ENCODE data around the gene HS6ST2.

The HS6ST2 gene

GRCh38 chrX:132651421-132652086, 306.9 kb downstream of the HS6ST2 start:
- Histone ChIP-seq H3K27ac (ENCODE audit: low read depth, low read length, severe bottlenecking) (peak overlapping the region; percentile 16), H3K9me3 (ENCODE audit: control insufficient read depth, low read length) (no peaks in the 10 kb centered on the region), H3K4me3 (ENCODE audit: extremely low read depth, insufficient read depth, low read length, poor library complexity, severe bottlenecking) (no peak overlapping the region), H3K4me1 (ENCODE audit: control insufficient read depth, insufficient read depth, low read length, poor library complexity, severe bottlenecking) (no peaks in the 10 kb centered on the region), H3K36me3 (ENCODE audit: control insufficient read depth, insufficient read depth, low read length) (no peaks in the 10 kb centered on the region)
- no CpG with 5 or more reads among the region's 2 CpGs for WGBS, 2 experiments (ENCODE audit: insufficient coverage in 2 of 2)

GRCh38 chrX:132648895-132649294, 309.5 kb downstream of the HS6ST2 start:
- WGBS, 2 experiments (ENCODE audit: insufficient coverage in 2 of 2): no CpG with 5 or more reads among the region's 3 CpGs
- H3K4me1 ChIP-seq (ENCODE audit: control insufficient read depth, insufficient read depth, low read length, poor library complexity, severe bottlenecking): no peaks in the 10 kb centered on the region
- H3K36me3 ChIP-seq (ENCODE audit: control insufficient read depth, insufficient read depth, low read length): no peaks in the 10 kb centered on the region
- no peaks in the 10 kb centered on the region for H3K9me3 ChIP-seq (ENCODE audit: control insufficient read depth, low read length)
- no peak overlapping the region for H3K27ac ChIP-seq (ENCODE audit: low read depth, low read length, severe bottlenecking)
- H3K4me3 ChIP-seq (ENCODE audit: extremely low read depth, insufficient read depth, low read length, poor library complexity, severe bottlenecking): no peak overlapping the region

GRCh38 chrX:132639446-132639845, 319.0 kb downstream of the HS6ST2 start:
- Histone ChIP-seq H3K36me3 (ENCODE audit: control insufficient read depth, insufficient read depth, low read length) (no peaks in the 10 kb centered on the region), H3K4me3 (ENCODE audit: extremely low read depth, insufficient read depth, low read length, poor library complexity, severe bottlenecking) (no peak overlapping the region), H3K4me1 (ENCODE audit: control insufficient read depth, insufficient read depth, low read length, poor library complexity, severe bottlenecking) (no peaks in the 10 kb centered on the region), H3K9me3 (ENCODE audit: control insufficient read depth, low read length) (no peaks in the 10 kb centered on the region), H3K27ac (ENCODE audit: low read depth, low read length, severe bottlenecking) (no peak overlapping the region)

GRCh38 chrX:132638313-132638712, 320.1 kb downstream of the HS6ST2 start:
- H3K27ac ChIP-seq (ENCODE audit: low read depth, low read length, severe bottlenecking): no peak overlapping the region
- H3K4me3 ChIP-seq (ENCODE audit: extremely low read depth, insufficient read depth, low read length, poor library complexity, severe bottlenecking): no peak overlapping the region
- H3K9me3 ChIP-seq (ENCODE audit: control insufficient read depth, low read length): no peaks in the 10 kb centered on the region
- WGBS, 2 experiments (ENCODE audit: insufficient coverage in 2 of 2): 100% methylated on average over 1 of the region's 1 CpG
- no peaks in the 10 kb centered on the region for H3K36me3 ChIP-seq (ENCODE audit: control insufficient read depth, insufficient read depth, low read length)
- no peaks in the 10 kb centered on the region for H3K4me1 ChIP-seq (ENCODE audit: control insufficient read depth, insufficient read depth, low read length, poor library complexity, severe bottlenecking)

- Histone ChIP-seq H3K4me3 (ENCODE audit: extremely low read depth, insufficient read depth, low read length, poor library complexity, severe bottlenecking) (no peak overlapping the region), H3K36me3 (ENCODE audit: control insufficient read depth, insufficient read depth, low read length) (no peaks in the 10 kb centered on the region), H3K27ac (ENCODE audit: low read depth, low read length, severe bottlenecking) (no peak overlapping the region), H3K4me1 (ENCODE audit: control insufficient read depth, insufficient read depth, low read length, poor library complexity, severe bottlenecking) (no peaks in the 10 kb centered on the region), H3K9me3 (ENCODE audit: control insufficient read depth, low read length) (no peaks in the 10 kb centered on the region)
- no CpG with 5 or more reads among the region's 3 CpGs for WGBS, 2 experiments (ENCODE audit: insufficient coverage in 2 of 2)
Measured at GRCh38 chrX:132636080-132636479, 322.3 kb downstream of the HS6ST2 start.

GRCh38 chrX:132634521-132634920, 323.9 kb downstream of the HS6ST2 start:
- Histone ChIP-seq H3K36me3 (ENCODE audit: control insufficient read depth, insufficient read depth, low read length) (no peaks in the 10 kb centered on the region), H3K27ac (ENCODE audit: low read depth, low read length, severe bottlenecking) (no peak overlapping the region), H3K9me3 (ENCODE audit: control insufficient read depth, low read length) (no peaks in the 10 kb centered on the region), H3K4me1 (ENCODE audit: control insufficient read depth, insufficient read depth, low read length, poor library complexity, severe bottlenecking) (no peaks in the 10 kb centered on the region), H3K4me3 (ENCODE audit: extremely low read depth, insufficient read depth, low read length, poor library complexity, severe bottlenecking) (no peak overlapping the region)
- no CpG with 5 or more reads among the region's 1 CpG for WGBS, 2 experiments (ENCODE audit: insufficient coverage in 2 of 2)

GRCh38 chrX:132631579-132632232, 326.7 kb downstream of the HS6ST2 start:
- WGBS, 2 experiments (ENCODE audit: insufficient coverage in 2 of 2): 33 to 50% methylated on average over 1 of the region's 3 CpGs

GRCh38 chrX:132624466-132624865, 334.0 kb downstream of the HS6ST2 start:
- Histone ChIP-seq H3K9me3 (ENCODE audit: control insufficient read depth, low read length) (no peaks in the 10 kb centered on the region), H3K4me1 (ENCODE audit: control insufficient read depth, insufficient read depth, low read length, poor library complexity, severe bottlenecking) (peaks cover 2% of the 10 kb centered on the region), H3K36me3 (ENCODE audit: control insufficient read depth, insufficient read depth, low read length) (no peaks in the 10 kb centered on the region), H3K4me3 (ENCODE audit: extremely low read depth, insufficient read depth, low read length, poor library complexity, severe bottlenecking) (no peak overlapping the region), H3K27ac (ENCODE audit: low read depth, low read length, severe bottlenecking) (no peak overlapping the region)
- 100% methylated on average over 2 of the region's 5 CpGs for WGBS, 2 experiments (ENCODE audit: insufficient coverage in 2 of 2)

More at GRCh38 chrX:132631579-132632232, 326.7 kb downstream of the HS6ST2 start:
- Histone ChIP-seq H3K9me3 (ENCODE audit: control insufficient read depth, low read length) (no peaks in the 10 kb centered on the region), H3K36me3 (ENCODE audit: control insufficient read depth, insufficient read depth, low read length) (no peaks in the 10 kb centered on the region), H3K4me3 (ENCODE audit: extremely low read depth, insufficient read depth, low read length, poor library complexity, severe bottlenecking) (no peak overlapping the region), H3K4me1 (ENCODE audit: control insufficient read depth, insufficient read depth, low read length, poor library complexity, severe bottlenecking) (no peaks in the 10 kb centered on the region), H3K27ac (ENCODE audit: low read depth, low read length, severe bottlenecking) (no peak overlapping the region)

GRCh38 chrX:132623942-132624341, 334.5 kb downstream of the HS6ST2 start:
- Histone ChIP-seq H3K4me1 (ENCODE audit: control insufficient read depth, insufficient read depth, low read length, poor library complexity, severe bottlenecking) (peaks cover 2% of the 10 kb centered on the region), H3K36me3 (ENCODE audit: control insufficient read depth, insufficient read depth, low read length) (no peaks in the 10 kb centered on the region), H3K4me3 (ENCODE audit: extremely low read depth, insufficient read depth, low read length, poor library complexity, severe bottlenecking) (no peak overlapping the region), H3K27ac (ENCODE audit: low read depth, low read length, severe bottlenecking) (no peak overlapping the region), H3K9me3 (ENCODE audit: control insufficient read depth, low read length) (no peaks in the 10 kb centered on the region)
- WGBS, 2 experiments (ENCODE audit: insufficient coverage in 2 of 2): no CpG with 5 or more reads among the region's 3 CpGs

GRCh38 chrX:132623300-132623699, 335.1 kb downstream of the HS6ST2 start:
- H3K9me3 ChIP-seq (ENCODE audit: control insufficient read depth, low read length): no peaks in the 10 kb centered on the region
- no peaks in the 10 kb centered on the region for H3K36me3 ChIP-seq (ENCODE audit: control insufficient read depth, insufficient read depth, low read length)
- WGBS, 2 experiments (ENCODE audit: insufficient coverage in 2 of 2): 71% methylated on average over 1 of the region's 2 CpGs; no CpG with 5 or more reads in 1 of the 2 experiments
- peaks cover 2% of the 10 kb centered on the region for H3K4me1 ChIP-seq (ENCODE audit: control insufficient read depth, insufficient read depth, low read length, poor library complexity, severe bottlenecking)
- no peak overlapping the region for H3K4me3 ChIP-seq (ENCODE audit: extremely low read depth, insufficient read depth, low read length, poor library complexity, severe bottlenecking)
- H3K27ac ChIP-seq (ENCODE audit: low read depth, low read length, severe bottlenecking): no peak overlapping the region

GRCh38 chrX:132622130-132622529, 336.3 kb downstream of the HS6ST2 start:
- peaks cover 2% of the 10 kb centered on the region for H3K4me1 ChIP-seq (ENCODE audit: control insufficient read depth, insufficient read depth, low read length, poor library complexity, severe bottlenecking)
- H3K27ac ChIP-seq (ENCODE audit: low read depth, low read length, severe bottlenecking): no peak overlapping the region
- H3K4me3 ChIP-seq (ENCODE audit: extremely low read depth, insufficient read depth, low read length, poor library complexity, severe bottlenecking): no peak overlapping the region
- no peaks in the 10 kb centered on the region for H3K9me3 ChIP-seq (ENCODE audit: control insufficient read depth, low read length)
- WGBS, 2 experiments (ENCODE audit: insufficient coverage in 2 of 2): 60% methylated on average over 2 of the region's 4 CpGs; no CpG with 5 or more reads in 1 of the 2 experiments
- H3K36me3 ChIP-seq (ENCODE audit: control insufficient read depth, insufficient read depth, low read length): no peaks in the 10 kb centered on the region
